Activated naive CD4-positive, alpha-beta T cell treated with anti-CD3 and anti-CD28 coated beads, Interleukin-2, amount 50 U/mL, for 24 hours (primary cell): ENCODE data around the gene ADAMTS1.

Source experiments
- H3K27ac Mint-ChIP-seq: one replicate; pipeline ENCODE4 v1.8.0; 2021; ENCODE audit warnings: mild to moderate bottlenecking, mixed read lengths
- H3K27me3 Mint-ChIP-seq: one replicate; pipeline ENCODE4 v1.8.0; 2021; ENCODE audit warnings: mixed read lengths
- H3K36me3 Mint-ChIP-seq: one replicate; pipeline ENCODE4 v1.8.0; 2021; ENCODE audit warnings: mixed read lengths
- H3K4me1 Mint-ChIP-seq: one replicate; pipeline ENCODE4 v1.8.0; 2021; ENCODE audit warnings: mixed read lengths
- H3K4me3 Mint-ChIP-seq: one replicate; pipeline ENCODE4 v1.8.0; 2021; ENCODE audit warnings: mild to moderate bottlenecking, mixed read lengths
- H3K9me3 Mint-ChIP-seq: one replicate; pipeline ENCODE4 v1.8.0; 2021; ENCODE audit warnings: mixed read lengths

ADAMTS1 gene

GRCh38 chr21:26790296-26790695 is 54.9 kb downstream of the ADAMTS1 start:
- H3K27ac Mint-ChIP-seq, result no peak overlapping the region

GRCh38 chr21:26788790-26789189 is 56.4 kb downstream of the ADAMTS1 start:
- Mint-ChIP-seq H3K27ac (no peak overlapping the region), H3K9me3 (no peaks in the 10 kb centered on the region), H3K27me3 (no peaks in the 10 kb centered on the region), H3K4me3 (no peak overlapping the region), H3K36me3 (no peaks in the 10 kb centered on the region), H3K4me1 (no peaks in the 10 kb centered on the region)

More at GRCh38 chr21:26790296-26790695, 54.9 kb downstream of the ADAMTS1 start:
- Mint-ChIP-seq H3K9me3 (no peaks in the 10 kb centered on the region), H3K27me3 (no peaks in the 10 kb centered on the region), H3K36me3 (no peaks in the 10 kb centered on the region), H3K4me3 (no peak overlapping the region), H3K4me1 (no peaks in the 10 kb centered on the region)
